GM06990 (cell line): ENCODE data around the gene MDFI.

Experiments
- DNase-seq: peaks from one replicate; pipeline ENCODE4 v3.0.0-alpha.2; 2011; ENCODE audit not compliant: insufficient read length; ENCODE audit errors: extremely low read depth
- H3K27me3 ChIP-seq: replicated peaks from 2 replicates; pipeline ENCODE4 v1.6.0; 2011; ENCODE audit warnings: low read length; ENCODE audit not compliant: control insufficient read depth, insufficient read depth
- H3K36me3 ChIP-seq: 2 replicates; pipeline ENCODE4 v1.5.1; 2011; ENCODE audit warnings: low read length; ENCODE audit not compliant: control insufficient read depth, insufficient read depth
- H3K4me3 ChIP-seq: replicated peaks from 2 replicates; pipeline ENCODE4 v1.5.1; 2011; ENCODE audit warnings: low read depth, mild to moderate bottlenecking, control low read depth, low read length
- TF ChIP-seq, protein P1 (sequence below): IDR thresholded peaks from 2 replicates; pipeline ENCODE4 v1.5.1; 2011; ENCODE audit warnings: low read length, control low read depth, mild to moderate bottlenecking, inconsistent platforms; ENCODE audit not compliant: insufficient read depth, poor library complexity, severe bottlenecking

The MDFI gene

DNA sequence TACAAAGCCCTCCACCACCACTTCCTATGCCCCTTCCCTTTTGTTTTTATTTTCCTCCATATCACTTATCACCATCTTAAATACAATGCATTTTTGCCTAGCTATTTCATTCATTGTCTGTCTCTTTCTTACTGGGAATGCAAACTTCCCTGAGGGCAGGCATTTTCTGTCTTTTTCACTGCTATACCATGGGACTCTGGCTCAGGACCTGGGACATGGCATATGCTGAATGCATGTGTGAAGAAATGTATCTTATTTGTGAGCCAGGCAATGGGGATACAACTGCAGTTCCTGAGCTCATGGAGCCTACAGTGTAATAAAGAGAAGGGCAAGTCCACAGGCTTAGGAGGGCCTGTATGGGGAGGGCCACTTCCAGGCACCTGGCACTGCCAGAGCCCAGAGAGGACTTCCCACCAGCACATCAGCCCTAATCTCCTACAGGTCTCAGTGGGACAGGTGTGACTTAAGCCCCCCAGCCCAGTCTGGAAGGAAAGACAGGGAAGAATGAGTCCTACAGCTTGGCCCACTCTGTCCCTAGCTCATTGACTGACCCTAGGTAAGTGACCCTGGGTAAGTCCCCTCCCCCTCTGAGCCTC, 53.9 kb downstream of the MDFI start:
- no peaks in the 10 kb centered on the region for H3K27me3 ChIP-seq
- DNase-seq, result no peak
- H3K4me3 ChIP-seq, result no peak overlapping the region
- TF ChIP-seq, protein P1, sequence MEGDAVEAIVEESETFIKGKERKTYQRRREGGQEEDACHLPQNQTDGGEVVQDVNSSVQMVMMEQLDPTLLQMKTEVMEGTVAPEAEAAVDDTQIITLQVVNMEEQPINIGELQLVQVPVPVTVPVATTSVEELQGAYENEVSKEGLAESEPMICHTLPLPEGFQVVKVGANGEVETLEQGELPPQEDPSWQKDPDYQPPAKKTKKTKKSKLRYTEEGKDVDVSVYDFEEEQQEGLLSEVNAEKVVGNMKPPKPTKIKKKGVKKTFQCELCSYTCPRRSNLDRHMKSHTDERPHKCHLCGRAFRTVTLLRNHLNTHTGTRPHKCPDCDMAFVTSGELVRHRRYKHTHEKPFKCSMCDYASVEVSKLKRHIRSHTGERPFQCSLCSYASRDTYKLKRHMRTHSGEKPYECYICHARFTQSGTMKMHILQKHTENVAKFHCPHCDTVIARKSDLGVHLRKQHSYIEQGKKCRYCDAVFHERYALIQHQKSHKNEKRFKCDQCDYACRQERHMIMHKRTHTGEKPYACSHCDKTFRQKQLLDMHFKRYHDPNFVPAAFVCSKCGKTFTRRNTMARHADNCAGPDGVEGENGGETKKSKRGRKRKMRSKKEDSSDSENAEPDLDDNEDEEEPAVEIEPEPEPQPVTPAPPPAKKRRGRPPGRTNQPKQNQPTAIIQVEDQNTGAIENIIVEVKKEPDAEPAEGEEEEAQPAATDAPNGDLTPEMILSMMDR, result no peak
- peaks cover 46% of the 10 kb centered on the region for H3K36me3 ChIP-seq

DNA sequence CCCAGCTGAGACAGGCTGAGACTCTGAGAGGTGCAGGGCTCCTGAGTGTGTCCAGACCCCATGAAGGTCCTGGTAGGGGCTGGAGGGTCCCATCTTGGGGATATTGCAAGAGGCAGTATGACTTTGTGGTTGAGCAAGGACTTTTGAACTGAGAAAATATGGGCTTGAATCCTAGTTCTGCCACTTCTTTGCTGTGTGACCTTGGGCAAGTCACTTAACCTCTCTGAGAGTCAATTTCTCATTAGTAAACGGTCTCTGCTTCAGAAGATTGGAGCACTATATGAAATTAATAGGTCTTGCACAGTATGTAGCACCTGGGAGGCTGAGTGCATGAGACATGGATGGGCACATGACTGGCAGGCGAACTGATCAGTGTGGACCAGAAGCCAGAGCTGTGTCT, 54.5 kb downstream of the MDFI start:
- DNase-seq, result no peak
- H3K36me3 ChIP-seq, result peaks cover 41% of the 10 kb centered on the region
- H3K27me3 ChIP-seq, result no peaks in the 10 kb centered on the region
- TF ChIP-seq, protein P1, result no peak
- no peak overlapping the region for H3K4me3 ChIP-seq

DNA sequence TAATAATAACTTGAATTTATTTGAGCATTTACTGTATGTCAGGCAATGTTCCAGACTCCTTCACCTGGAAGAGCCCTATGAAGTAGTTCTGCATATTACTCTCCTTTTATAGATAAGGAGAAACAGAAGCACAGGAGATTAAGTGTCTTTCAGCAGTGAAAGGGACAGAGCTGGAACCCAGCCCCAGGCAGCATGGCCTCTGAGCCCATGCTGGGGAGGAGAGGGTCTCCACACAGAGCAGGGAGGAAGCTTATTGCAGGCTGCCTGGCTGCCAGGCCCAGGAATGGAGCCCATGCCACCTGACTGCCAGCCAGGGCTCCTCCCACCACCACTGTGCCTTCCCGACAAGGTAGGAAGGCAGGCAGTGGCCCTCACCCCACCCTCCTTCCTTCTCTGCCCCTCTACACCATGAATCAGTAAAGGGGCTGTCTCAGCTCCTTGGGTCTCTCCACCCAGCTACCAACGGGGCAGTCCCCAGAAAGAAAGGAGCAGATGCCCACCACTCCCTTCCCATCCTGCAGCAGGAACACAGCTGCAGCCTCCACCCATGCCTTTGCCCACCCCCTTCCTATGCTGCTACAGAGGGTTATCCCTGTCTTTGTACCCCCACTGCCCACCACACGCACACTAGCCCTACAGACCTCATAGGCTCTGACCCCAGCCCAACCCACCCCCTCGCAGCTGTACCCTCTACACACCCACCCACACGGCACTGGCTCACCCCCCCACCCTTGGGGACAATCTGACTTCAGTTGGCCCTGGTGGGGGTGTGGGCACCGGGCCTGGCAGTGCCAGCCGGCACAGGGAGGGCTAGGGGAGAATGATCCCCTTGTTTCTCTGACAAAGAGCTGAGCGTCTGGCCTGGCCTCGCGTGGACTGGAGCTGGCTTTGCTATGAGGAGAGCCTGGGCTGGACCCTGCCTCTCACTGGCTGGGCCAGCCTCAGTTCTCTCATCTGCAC, 55.3 kb downstream of the MDFI start:
- TF ChIP-seq, protein P1, result no peak
- no peak for DNase-seq
- Histone ChIP-seq H3K36me3 (peaks cover 36% of the 10 kb centered on the region), H3K27me3 (no peaks in the 10 kb centered on the region), H3K4me3 (no peak overlapping the region)

DNA sequence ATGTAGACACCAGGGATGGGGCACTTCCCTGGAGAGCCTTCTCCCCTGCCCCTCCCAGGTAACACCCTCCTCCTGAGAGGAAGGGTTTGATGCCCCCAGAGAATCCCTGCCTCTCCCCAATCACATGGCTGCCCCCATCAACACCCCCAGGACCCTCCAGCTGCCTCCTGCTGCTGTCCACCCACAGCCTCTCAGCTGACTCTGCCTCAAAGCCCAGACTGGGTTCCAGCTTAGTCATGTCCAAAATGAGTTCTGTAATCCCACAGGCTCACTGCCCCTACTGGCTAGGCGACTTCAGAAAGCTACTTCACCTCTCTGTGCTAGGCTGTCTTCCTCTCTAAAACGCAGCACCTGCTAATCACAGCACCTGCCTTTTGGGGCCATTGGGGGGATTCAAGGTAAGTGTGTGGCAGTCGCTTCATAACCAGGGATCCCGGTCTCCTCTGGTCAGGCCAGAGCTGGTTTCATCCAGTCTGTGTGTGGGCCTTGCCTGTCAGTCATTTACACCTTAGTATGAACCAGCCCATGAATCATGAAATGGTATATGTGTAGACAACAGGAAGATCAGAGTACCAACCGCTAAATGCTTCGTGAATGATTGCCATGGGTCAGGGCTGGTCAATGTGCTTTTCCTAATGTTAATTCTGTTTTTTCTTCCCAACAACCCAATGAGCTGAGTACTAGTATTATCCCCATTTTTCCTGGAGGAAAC, 56.7 kb downstream of the MDFI start:
- Histone ChIP-seq H3K4me3 (no peak overlapping the region), H3K27me3 (no peaks in the 10 kb centered on the region), H3K36me3 (peaks cover 32% of the 10 kb centered on the region)
- no peak for DNase-seq
- TF ChIP-seq, protein P1, result no peak

DNA sequence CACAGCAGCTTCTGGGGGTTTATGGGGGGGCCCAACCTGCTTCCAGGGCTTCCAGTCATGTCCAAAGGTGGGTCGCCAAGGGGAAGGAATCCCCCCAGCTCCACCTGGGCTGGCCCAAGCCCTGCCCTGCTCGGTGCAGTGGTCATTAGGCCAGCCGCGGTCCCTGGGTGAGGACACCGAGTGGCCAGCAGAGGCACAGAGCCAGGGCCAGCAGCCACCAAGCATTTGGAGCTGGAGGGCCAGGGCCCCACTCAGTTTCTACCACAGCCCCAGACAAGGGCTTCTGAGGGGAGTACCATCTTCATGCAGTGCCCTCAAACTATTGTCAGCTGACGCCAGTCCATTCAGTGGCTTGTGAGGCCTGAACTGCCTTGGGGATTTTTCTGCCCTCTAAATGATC, 57.6 kb downstream of the MDFI start:
- H3K36me3 ChIP-seq, result peaks cover 30% of the 10 kb centered on the region
- DNase-seq, result no peak
- TF ChIP-seq, protein P1, result no peak
- H3K4me3 ChIP-seq, result no peak overlapping the region
- H3K27me3 ChIP-seq, result no peaks in the 10 kb centered on the region
